H1 (cell line): ENCODE data around the gene GFM1. TPM values are rescaled to one million over a fixed set of nuclear protein-coding genes. Genes with fewer than 3 reads are reported as not detected.

ENCODE experiments used
- CTCF ChIA-PET: fragments of 300-600 bp; sonication (Branson Sonifier 250); formaldehyde crosslinking; loops from one replicate; lab custom pipeline; 2021; ENCODE audit not compliant: partially characterized antibody; lab: Charles Lee
- POLR2A ChIA-PET: fragments of 300-600 bp; sonication (Branson Sonifier 250); formaldehyde crosslinking; loops from one replicate; lab custom pipeline; 2021; ENCODE audit warnings: inconsistent platforms; ENCODE audit not compliant: partially characterized antibody; lab: Charles Lee
- DNase-seq, 2 experiments: peaks; one replicate each; pipeline versions ENCODE4 v3.0.0 to v3.0.0-alpha.2; 2010 to 2022; ENCODE audit warnings: low spot score in 2 of 2, low read depth in 1 of 2, mixed read lengths in 1 of 2
- FAIRE-seq: peaks from 2 replicates; lab custom pipeline; 2011; peaks lifted over from hg19 to GRCh38; lab: Jason Lieb, UNC
- H2AFZ ChIP-seq: 2 replicates; pipeline ENCODE4 v1.8.1; 2012; ENCODE audit warnings: low read length, inconsistent platforms
- H2AK5ac ChIP-seq: 2 replicates; pipeline ENCODE4 v1.6.1; 2013; ENCODE audit warnings: low read depth, low read length
- H2BK120ac ChIP-seq: replicated peaks from 2 replicates; pipeline ENCODE3; 2013; ENCODE audit warnings: low read depth, low read length, inconsistent platforms
- H2BK12ac ChIP-seq: 2 replicates; pipeline ENCODE4 v1.6.1; 2013; ENCODE audit warnings: low read depth, low read length
- H2BK15ac ChIP-seq: 2 replicates; pipeline ENCODE4 v1.6.1; 2013; ENCODE audit warnings: low read length
- H2BK20ac ChIP-seq: 2 replicates; pipeline ENCODE4 v1.6.1; 2013; ENCODE audit warnings: low read length
- H2BK5ac ChIP-seq: 2 replicates; pipeline ENCODE4 v1.6.1; 2013; ENCODE audit warnings: low read depth, low read length
- H3K14ac ChIP-seq: 2 replicates; pipeline ENCODE4 v1.6.1; 2013; ENCODE audit warnings: inconsistent platforms; ENCODE audit not compliant: insufficient read length
- H3K18ac ChIP-seq: 2 replicates; pipeline ENCODE4 v1.6.1; 2013; ENCODE audit warnings: low read length; ENCODE audit errors: extremely low read depth
- H3K23ac ChIP-seq: 2 replicates; pipeline ENCODE4 v1.6.1; 2013; ENCODE audit warnings: inconsistent platforms; ENCODE audit not compliant: insufficient read length
- H3K23me2 ChIP-seq: 2 replicates; pipeline ENCODE4 v1.6.1; 2013; ENCODE audit warnings: low read depth, low read length
- H3K27ac ChIP-seq: 2 replicates; pipeline ENCODE4 v1.6.1; 2011; ENCODE audit warnings: low read depth, low read length, inconsistent platforms
- H3K27me3 ChIP-seq, 4 experiments: replicated peaks in 1 of 4; 1 replicate in 1 of 4; 2 replicates in 3 of 4; pipeline versions ENCODE4 v1.6.1 to v1.8.1; 2011 to 2013; ENCODE audit warnings: low read length in 3 of 4, mild to moderate bottlenecking in 3 of 4, inconsistent platforms in 2 of 4, mixed read lengths in 2 of 4, moderate library complexity in 1 of 4; ENCODE audit not compliant: control insufficient read depth in 3 of 4, insufficient read depth in 3 of 4; ENCODE audit errors: extremely low read depth in 1 of 4
- H3K36me3 ChIP-seq, 4 experiments: 2 replicates each; pipeline versions ENCODE4 v1.6.1 to v1.8.1; 2011 to 2013; ENCODE audit warnings: mild to moderate bottlenecking in 4 of 4, low read length in 3 of 4, moderate library complexity in 2 of 4, control low read depth in 1 of 4, inconsistent platforms in 1 of 4; ENCODE audit not compliant: insufficient read depth in 4 of 4, control insufficient read depth in 2 of 4
- H3K4ac ChIP-seq: replicated peaks from 2 replicates; pipeline ENCODE3; 2013; ENCODE audit warnings: low read length, low read depth, mixed read lengths, inconsistent platforms; ENCODE audit not compliant: insufficient read length
- H3K4me1 ChIP-seq, 4 experiments: replicated peaks in 1 of 4; 1 replicate in 1 of 4; 2 replicates in 3 of 4; pipeline versions ENCODE4 v1.6.1 to v1.8.1; 2011 to 2013; ENCODE audit warnings: low read length in 3 of 4, inconsistent platforms in 2 of 4, mixed read lengths in 1 of 4; ENCODE audit not compliant: insufficient read depth in 4 of 4, control insufficient read depth in 3 of 4
- H3K4me2 ChIP-seq, 2 experiments: 2 replicates each; pipeline versions ENCODE4 v1.6.1 to v1.8.1; 2011 to 2013; ENCODE audit warnings: low read depth in 2 of 2, low read length in 2 of 2, control low read depth in 1 of 2, inconsistent platforms in 1 of 2, mild to moderate bottlenecking in 1 of 2; ENCODE audit not compliant: insufficient read depth in 1 of 2
- H3K4me3 ChIP-seq, 4 experiments: fragments of 200-600, 300-600 bp in 1 of 4; sonication (generic), shearing (Covaris generic), sonication (Bioruptor Twin) in 1 of 4; 2 replicates each; pipeline versions ENCODE4 v1.5.1 to v1.8.1; 2011 to 2016; ENCODE audit warnings: low read length in 4 of 4, low read depth in 3 of 4, control low read depth in 2 of 4, inconsistent platforms in 2 of 4, mild to moderate bottlenecking in 2 of 4, mixed read lengths in 1 of 4, moderate library complexity in 1 of 4; ENCODE audit not compliant: insufficient read depth in 2 of 4; ENCODE audit errors: extremely low read depth in 1 of 4
- H3K56ac ChIP-seq: replicated peaks from 2 replicates; pipeline ENCODE3; 2013; ENCODE audit warnings: low read depth, mild to moderate bottlenecking, mixed read lengths, low read length, inconsistent platforms; ENCODE audit not compliant: insufficient read length
- H3K79me1 ChIP-seq: 2 replicates; pipeline ENCODE4 v1.6.1; 2013; ENCODE audit warnings: low read depth, low read length, control low read depth
- H3K79me2 ChIP-seq, 2 experiments: 2 replicates each; pipeline versions ENCODE4 v1.6.1 to v1.8.1; 2012 to 2013; ENCODE audit warnings: low read length in 2 of 2, mild to moderate bottlenecking in 2 of 2, inconsistent platforms in 1 of 2; ENCODE audit not compliant: insufficient read depth in 2 of 2, control insufficient read depth in 1 of 2
- H3K9ac ChIP-seq, 4 experiments: replicated peaks in 1 of 4; 1 replicate in 1 of 4; 2 replicates in 3 of 4; pipeline versions ENCODE4 v1.6.1 to v1.8.1; 2011 to 2013; ENCODE audit warnings: low read depth in 3 of 4, low read length in 3 of 4, control low read depth in 2 of 4, mild to moderate bottlenecking in 2 of 4, moderate library complexity in 2 of 4, inconsistent platforms in 1 of 4; ENCODE audit errors: extremely low read depth in 1 of 4
- H3K9me3 ChIP-seq, 2 experiments: 2 replicates each; pipeline versions ENCODE4 v1.6.1 to v1.8.1; 2012 to 2013; ENCODE audit warnings: mild to moderate bottlenecking in 2 of 2, moderate library complexity in 2 of 2, control low read depth in 1 of 2, inconsistent platforms in 1 of 2, low read depth in 1 of 2, low read length in 1 of 2, mixed read lengths in 1 of 2; ENCODE audit not compliant: insufficient read depth in 2 of 2
- H4K20me1 ChIP-seq, 2 experiments: replicated peaks in 1 of 2; 2 replicates each; pipeline versions ENCODE3 to v1.8.1; 2011 to 2013; ENCODE audit warnings: inconsistent platforms in 2 of 2, low read length in 2 of 2, mild to moderate bottlenecking in 1 of 2; ENCODE audit not compliant: insufficient read depth in 2 of 2, control insufficient read depth in 1 of 2
- H4K5ac ChIP-seq: 2 replicates; pipeline ENCODE4 v1.6.1; 2013; ENCODE audit warnings: low read length, low read depth, mixed read lengths, inconsistent platforms; ENCODE audit not compliant: insufficient read length
- H4K8ac ChIP-seq: 2 replicates; pipeline ENCODE4 v1.8.0; 2013; ENCODE audit warnings: mild to moderate bottlenecking, moderate library complexity, low read length, inconsistent platforms; ENCODE audit not compliant: insufficient read depth; ENCODE audit errors: extremely low read depth
- H4K91ac ChIP-seq: replicated peaks from 2 replicates; pipeline ENCODE3; 2013; ENCODE audit warnings: low read length, mixed read lengths, inconsistent platforms; ENCODE audit not compliant: insufficient read length
- CHD1 ChIP-seq: IDR thresholded peaks from 2 replicates; pipeline ENCODE4 v1.6.1; 2012; ENCODE audit warnings: low read depth, low read length, improper control_type of control experiment
- CHD2 ChIP-seq: IDR thresholded peaks from 2 replicates; pipeline ENCODE4 v1.6.1; 2012; ENCODE audit warnings: low read length, improper control_type of control experiment
- CTBP2 ChIP-seq: IDR thresholded peaks from 2 replicates; pipeline ENCODE4 v1.7.0; 2011; ENCODE audit warnings: borderline replicate concordance, mild to moderate bottlenecking, moderate library complexity, mixed read lengths, low read length; ENCODE audit not compliant: insufficient read depth, insufficient read length
- JUND ChIP-seq: IDR thresholded peaks from 2 replicates; pipeline ENCODE4 v1.6.1; 2011; ENCODE audit warnings: mild to moderate bottlenecking, improper control_type of control experiment, low read length
- KDM5A ChIP-seq: fragments of 200-600 bp; IDR thresholded peaks from 2 replicates; pipeline ENCODE4 v1.7.1; 2012; ENCODE audit warnings: mild to moderate bottlenecking, low read length, inconsistent platforms, mixed read lengths
- PHF8 ChIP-seq: fragments of 200-600 bp; sonication (generic); conservative IDR thresholded peaks from 2 replicates; pipeline ENCODE4 v1.7.1; 2012; ENCODE audit warnings: low read depth, mild to moderate bottlenecking, inconsistent platforms, low read length, moderate library complexity
- POLR2AphosphoS5 ChIP-seq: IDR thresholded peaks from 2 replicates; pipeline ENCODE4 v1.6.1; 2011; ENCODE audit warnings: low read depth, low read length
- SAP30 ChIP-seq: fragments of 300-600 bp; sonication (generic); IDR thresholded peaks from 2 replicates; pipeline ENCODE4 v1.7.1; 2012; ENCODE audit warnings: low read length, moderate library complexity, mild to moderate bottlenecking, inconsistent platforms; ENCODE audit not compliant: insufficient read depth, insufficient replicate concordance
- SIN3A ChIP-seq, 2 experiments: IDR thresholded peaks in 1 of 2; conservative IDR thresholded peaks in 1 of 2; 2 replicates each; pipeline ENCODE4 v1.6.1; 2011 to 2012; ENCODE audit warnings: low read length in 2 of 2, improper control_type of control experiment in 1 of 2, low read depth in 1 of 2, mild to moderate bottlenecking in 1 of 2
- SIX5 ChIP-seq: IDR thresholded peaks from 2 replicates; pipeline ENCODE4 v1.6.1; 2011; ENCODE audit warnings: mild to moderate bottlenecking, low read depth, low read length
- SP2 ChIP-seq: IDR thresholded peaks from 2 replicates; pipeline ENCODE4 v1.6.1; 2012; ENCODE audit warnings: mild to moderate bottlenecking, low read length, inconsistent platforms
- SUZ12 ChIP-seq: fragments of 200-600 bp; sonication (generic); IDR thresholded peaks from 2 replicates; pipeline ENCODE4 v1.6.1; 2012; ENCODE audit warnings: mild to moderate bottlenecking, inconsistent platforms, low read length, moderate library complexity, mixed read lengths
- TBP ChIP-seq: IDR thresholded peaks from 2 replicates; pipeline ENCODE4 v1.6.1; 2011; ENCODE audit warnings: low read depth, low read length, improper control_type of control experiment
- TCF12 ChIP-seq: IDR thresholded peaks from 2 replicates; pipeline ENCODE4 v1.6.1; 2011; ENCODE audit warnings: low read depth, mild to moderate bottlenecking, low read length
- ZNF274 ChIP-seq: IDR thresholded peaks from 2 replicates; pipeline ENCODE4 v1.7.0; 2012; ENCODE audit warnings: low read length, borderline replicate concordance; ENCODE audit errors: extremely low read depth
- WGBS, 2 experiments: shearing (Covaris generic) in 1 of 2; methylation state at CpG; one replicate each; pipeline versions ENCODE4 v1.1.6 to v1.1.7; 2013 to 2015; ENCODE audit warnings: low lambda C conversion rate in 2 of 2, mixed read lengths in 2 of 2, inconsistent platforms in 1 of 2, low coverage in 1 of 2, missing lambda C conversion rate in 1 of 2; ENCODE audit not compliant: insufficient replicate concordance in 2 of 2, insufficient coverage in 1 of 2, insufficient read length in 1 of 2; ENCODE audit errors: extremely low coverage in 1 of 2, missing lambda C conversion rate in 1 of 2; 5-methylcytosine and 5-hydroxymethylcytosine counted together
- polyA plus RNA-seq, 7 experiments: library from polyadenylated mRNA; depleted of rRNA in 3 of 7; stranded (reverse) in 5 of 7; unstranded in 2 of 7; fragments of >200 nt in 5 of 7; fragments of 200-250 nt in 2 of 7; gene quantifications; 1 replicate in 5 of 7; 2 replicates in 1 of 7; 4 replicates in 1 of 7; pipeline versions ENCODE4 v1.2.1 to v1.2.3, GENCODE V29; 2011 to 2013; ENCODE audit warnings: missing spikeins in 2 of 7, mixed read lengths in 2 of 7
- total RNA-seq: library from RNA; stranded (reverse); fragmentation: NEBNext Ultra II Directional; extraction: Animal tissue kit (Norgen Biotek cat#: 25700); gene quantifications from 2 replicates; pipeline ENCODE4 v1.2.1, GENCODE V29; 2021

GFM1 gene
- total and polyA plus RNA-seq, 2 of the 8 experiments (the other 6 are each of a cell fraction or from before 2014, with no cell fraction given), result 10.9 to 45.3 TPM

DNA sequence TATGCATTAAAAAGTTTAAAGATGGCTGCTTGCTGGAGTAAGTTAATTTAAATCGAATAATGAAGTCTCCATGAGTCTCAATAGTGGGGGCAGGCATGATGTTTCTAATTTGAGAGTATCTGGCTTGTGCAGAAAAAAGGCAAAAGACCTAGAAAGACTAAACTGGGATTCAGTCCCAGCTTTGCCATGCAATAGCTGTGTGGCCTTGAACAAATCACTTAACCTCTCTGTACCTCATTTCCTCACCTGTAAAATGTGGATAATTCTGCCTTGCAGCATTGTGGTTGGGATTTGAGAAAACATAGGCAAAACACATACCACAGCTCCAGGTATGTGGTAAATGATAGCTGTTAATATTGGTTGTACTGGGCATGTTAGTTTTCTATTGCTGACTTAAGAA, 19.5 kb downstream of the GFM1 start:
- POLR2A ChIA-PET, result no interaction called here

More for the DNA sequence above, 19.5 kb downstream of the GFM1 start:
- WGBS, 2 experiments, result 86% methylated on average over 1 of the region's 1 CpG; no CpG with 5 or more reads in 1 of the 2 experiments
- Histone ChIP-seq H3K23me2 (no peaks in the 10 kb centered on the region), H3K18ac (no peak overlapping the region), H2BK5ac (no peak overlapping the region), H3K79me1 (no peaks in the 10 kb centered on the region), H2BK15ac (no peak overlapping the region), H3K27ac (no peak overlapping the region), H3K9ac (no peak overlapping the region), H4K20me1 (peaks cover 0 to 4% of the 10 kb centered on the region in 2 experiments), H3K4me2 (no peak overlapping the region), H2BK12ac (no peak overlapping the region), H3K56ac (no peak overlapping the region), H2AK5ac (no peak overlapping the region), H2BK120ac (no peak overlapping the region)
- CTCF ChIA-PET, result interaction anchor here (0.7 to 1.9 kb wide), 5 partner anchors 11 to 124 kb away, joined by 3 to 7 read pairs (median 3); partner anchors contain the start of gene GFM1
- no peak for DNase-seq
- TF ChIP-seq SIN3A (conservative IDR thresholded peaks at IDR 0.05 in 1 of 2, IDR thresholded peaks at IDR 0.05 in 1 of 2; ENCODE audit: low read depth in 1 of 2, low read length in 2 of 2), result no peak
- TF ChIP-seq CHD2, result no peak
- TF ChIP-seq TBP, result no peak
- TF ChIP-seq SUZ12, result no peak
- no peak for TF ChIP-seq CHD1
- no peak for TF ChIP-seq SIX5
- no peak for TF ChIP-seq SP2
- no peak for TF ChIP-seq ZNF274
- no peak for TF ChIP-seq JUND
- no peak for TF ChIP-seq SAP30
- no peak for TF ChIP-seq PHF8
- no peak for TF ChIP-seq KDM5A
- TF ChIP-seq POLR2AphosphoS5, result no peak
- no peak for TF ChIP-seq CTBP2
- no peak for TF ChIP-seq TCF12
- TF ChIP-seq, all 59 proteins: peak for 0
- peaks cover 8 to 62% (median 27%) of the 10 kb centered on the region in 4 experiments; a peak in 7 of 8 replicates for H3K36me3 ChIP-seq
- no peak overlapping the region for H4K91ac ChIP-seq
- no peak overlapping the region for H2AFZ ChIP-seq
- no peak overlapping the region for H4K8ac ChIP-seq
- H3K4me1 ChIP-seq, result no peaks in the 10 kb centered on the region
- H3K27me3 ChIP-seq, result no peaks in the 10 kb centered on the region
- no peak for FAIRE-seq
- no peaks in the 10 kb centered on the region for H3K9me3 ChIP-seq
- no peaks in the 10 kb centered on the region for H3K79me2 ChIP-seq
- H3K4me3 ChIP-seq, result no peak overlapping the region
- no peak overlapping the region for H4K5ac ChIP-seq
- no peak overlapping the region for H3K14ac ChIP-seq
- no peak overlapping the region for H2BK20ac ChIP-seq
- no peak overlapping the region for H3K4ac ChIP-seq
- H3K23ac ChIP-seq, result no peak overlapping the region
